LNCaP clone FGC (cell line): ENCODE measurements around the gene ACTL7B.
"Not testable (repeated sequence)": the region's sequence is repeated elsewhere in the genome, so short reads cannot be mapped to it uniquely, and the experiment has no call there.

Experiments
- DNase-seq: peaks from one replicate; pipeline ENCODE4 v3.0.0-alpha.2; 2011; ENCODE audit warnings: low read depth
- H3K4me3 ChIP-seq: 2 replicates; pipeline ENCODE4 v1.5.1; 2011; ENCODE audit warnings: mild to moderate bottlenecking, low read depth, low read length, control low read depth
- CTCF ChIP-seq: IDR thresholded peaks from 2 replicates; pipeline ENCODE4 v1.5.1; 2012; ENCODE audit warnings: mild to moderate bottlenecking; ENCODE audit not compliant: control insufficient read depth, insufficient read depth; ENCODE audit errors: extremely low read depth

Gene ACTL7B

DNA sequence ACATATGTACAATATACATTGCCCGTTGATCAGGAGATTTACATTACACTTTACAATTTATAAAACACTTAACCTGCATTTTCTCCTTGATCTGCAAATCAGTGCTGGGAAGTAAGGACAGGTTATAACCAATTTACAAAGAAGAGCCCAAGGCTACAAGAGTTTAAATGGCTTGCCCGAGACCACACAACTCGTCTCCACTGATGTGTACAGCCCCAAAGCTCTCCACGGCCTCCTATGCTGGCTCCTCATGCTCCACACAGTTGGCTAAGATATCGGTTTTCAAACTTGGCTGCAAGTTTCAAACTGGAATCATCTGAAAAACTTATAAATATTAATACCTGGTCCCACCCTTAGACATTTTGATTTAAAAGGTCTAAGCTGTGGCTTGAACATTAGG lies 10.3 kb downstream of the ACTL7B start:
- TF ChIP-seq CTCF = no peak
- no peak overlapping the region for H3K4me3 ChIP-seq
- no peak for DNase-seq

DNA sequence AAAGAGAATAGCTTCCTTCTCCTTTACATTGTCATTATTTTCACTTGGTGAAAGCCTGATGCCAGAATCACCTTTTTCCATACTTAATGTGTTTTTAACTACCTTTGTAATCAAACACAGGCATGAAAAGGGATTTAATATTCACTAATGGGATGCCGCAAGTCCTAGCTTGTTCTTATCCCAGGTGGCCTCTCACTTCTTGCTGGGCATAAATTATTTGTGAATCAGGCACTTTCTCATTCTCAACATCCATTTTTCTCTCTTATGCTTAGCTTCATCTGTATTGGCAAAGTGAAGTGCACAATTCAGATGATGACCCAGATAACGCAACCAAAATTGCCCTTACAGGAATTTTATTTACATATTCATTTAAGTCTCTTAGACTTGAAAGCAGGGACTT lies 10.9 kb downstream of the ACTL7B start:
- no peak for DNase-seq
- no peak for TF ChIP-seq CTCF

DNA sequence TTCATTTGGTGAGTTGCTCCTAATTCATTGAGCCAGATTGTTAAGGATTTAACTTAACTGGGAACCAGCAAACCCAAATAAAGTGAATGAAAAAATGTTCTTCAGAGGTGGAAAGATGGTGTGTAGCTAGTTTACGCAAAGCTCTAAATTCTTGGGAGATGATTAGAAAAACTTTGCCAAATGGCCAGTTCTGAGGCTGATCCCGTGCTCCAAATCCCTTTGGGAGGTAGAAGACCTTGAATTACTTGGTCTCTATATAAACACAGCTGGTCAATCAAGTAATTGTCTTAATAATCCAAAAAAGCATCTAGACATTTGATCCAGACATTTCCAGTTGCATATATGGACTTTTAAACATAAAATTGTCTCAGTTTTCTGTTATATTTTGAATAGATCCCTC lies 11.4 kb downstream of the ACTL7B start:
- DNase-seq = no peak
- no peak overlapping the region for H3K4me3 ChIP-seq
- TF ChIP-seq CTCF = no peak

More for the DNA sequence above, 10.9 kb downstream of the ACTL7B start:
- no peak overlapping the region for H3K4me3 ChIP-seq

DNA sequence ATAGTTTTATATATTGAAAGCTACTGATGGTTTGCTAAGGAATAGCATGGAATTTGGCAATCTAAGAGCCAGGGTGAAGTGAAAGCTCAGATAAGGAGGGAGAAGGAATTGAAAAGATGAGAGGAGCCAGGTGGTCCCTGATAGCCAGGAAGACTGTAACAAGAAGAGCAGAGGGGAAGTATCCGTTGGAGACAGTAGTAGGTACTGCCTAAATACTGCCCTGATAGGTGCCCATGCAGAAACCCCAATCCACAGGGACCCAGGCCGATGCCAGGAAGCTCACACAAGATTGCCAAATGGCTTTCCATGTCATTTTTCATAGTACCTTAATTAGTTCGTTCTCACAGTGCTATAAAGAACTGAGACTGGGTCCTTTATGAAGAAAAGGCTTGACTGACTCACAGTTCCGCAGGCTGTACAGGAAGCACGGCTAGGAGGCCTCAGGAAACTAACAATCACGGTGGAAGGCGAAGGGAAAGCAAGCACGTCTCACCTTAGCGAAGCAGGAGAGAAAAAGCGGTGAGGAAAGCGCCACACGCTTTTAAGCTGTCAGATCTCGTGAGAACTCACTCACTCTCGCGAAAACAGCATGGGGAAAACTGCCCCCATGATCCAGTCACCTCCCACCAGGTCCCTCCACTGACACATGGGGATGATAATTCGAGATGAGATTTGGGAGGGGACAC lies 13.0 kb downstream of the ACTL7B start:
- no peak for DNase-seq
- no peak for TF ChIP-seq CTCF
- no peak overlapping the region for H3K4me3 ChIP-seq

DNA sequence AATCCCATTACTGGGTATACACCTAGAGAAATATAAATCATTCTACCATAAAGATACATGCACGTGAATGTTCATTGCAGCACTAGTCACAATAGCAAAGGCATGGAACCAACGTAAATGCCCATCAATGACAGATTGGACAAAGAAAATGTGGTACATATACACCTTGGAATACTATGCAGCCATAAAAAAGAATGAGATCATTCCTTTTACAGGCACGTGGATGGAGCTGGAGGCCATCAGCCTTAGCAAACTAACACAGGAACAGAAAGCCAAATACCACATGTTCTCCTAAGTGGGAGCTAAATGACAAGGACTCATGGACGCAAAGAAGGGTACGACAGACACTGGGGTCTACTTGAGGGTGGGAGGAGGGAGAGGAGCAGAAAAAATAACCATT lies 16.2 kb downstream of the ACTL7B start:
- DNase-seq, H3K4me3 ChIP-seq: not testable (repeated sequence)

DNA sequence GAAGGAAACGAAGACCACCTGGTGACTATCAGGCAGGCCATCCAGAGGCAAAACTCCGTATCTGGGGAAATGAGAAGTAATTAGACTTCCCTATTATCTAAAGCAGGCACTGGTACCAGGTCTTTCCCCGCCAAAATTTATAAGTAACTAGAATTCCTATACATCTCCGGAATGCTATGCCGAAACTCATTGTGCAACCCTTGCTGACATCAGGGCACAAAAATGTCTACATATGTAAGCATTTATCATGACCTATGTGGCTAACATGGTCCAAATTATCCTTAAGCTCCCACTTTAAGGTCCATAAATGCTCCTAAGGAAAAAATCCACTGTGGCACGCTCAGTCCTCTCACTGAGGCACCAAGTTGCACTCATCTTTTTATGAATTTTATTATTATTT lies 17.8 kb downstream of the ACTL7B start:
- DNase-seq = no peak
- no peak overlapping the region for H3K4me3 ChIP-seq
- no peak for TF ChIP-seq CTCF

DNA sequence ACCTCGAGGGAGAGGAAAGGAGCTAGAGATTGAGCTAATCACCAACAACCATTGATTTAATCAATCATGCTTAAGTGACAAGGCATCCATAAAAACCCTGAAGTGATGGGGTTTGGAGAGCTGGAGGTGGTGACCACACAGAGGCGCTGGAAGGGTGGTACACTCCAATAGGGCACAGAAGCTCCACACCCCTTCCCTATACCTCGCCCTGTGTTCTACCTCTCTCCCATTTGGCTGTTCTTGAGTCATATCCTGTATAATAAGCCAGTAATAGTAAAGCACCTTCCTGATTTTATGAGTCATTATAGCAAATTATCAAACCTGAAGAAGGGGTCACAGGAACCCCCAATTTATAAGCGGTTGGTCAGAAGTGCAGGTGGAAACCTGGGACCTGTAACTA lies 18.3 kb downstream of the ACTL7B start:
- H3K4me3 ChIP-seq = no peak overlapping the region
- TF ChIP-seq CTCF = no peak
- DNase-seq = no peak
